Osteoblast (primary cell): ENCODE measurements around the gene RPGRIP1L. TPM values are rescaled to one million over a fixed set of nuclear protein-coding genes. Genes with fewer than 3 reads are reported as not detected.

Experiments
- DNase-seq: peaks from one replicate; pipeline ENCODE4 v3.0.0; 2011; ENCODE audit warnings: low spot score, mixed read lengths; ENCODE audit not compliant: insufficient read length; ENCODE audit errors: missing footprints
- H2AFZ ChIP-seq: 2 replicates; pipeline ENCODE4 v1.6.0; 2011; ENCODE audit warnings: mild to moderate bottlenecking, low read length
- H3K27ac ChIP-seq: 2 replicates; pipeline ENCODE4 v1.5.1; 2011; ENCODE audit warnings: mild to moderate bottlenecking, low read depth, low read length, moderate library complexity
- H3K27me3 ChIP-seq: 2 replicates; pipeline ENCODE4 v1.6.0; 2012; ENCODE audit warnings: mild to moderate bottlenecking, control low read depth, inconsistent platforms, low read length, moderate library complexity; ENCODE audit not compliant: insufficient read depth
- H3K36me3 ChIP-seq: 2 replicates; pipeline ENCODE4 v1.5.1; 2011; ENCODE audit warnings: mild to moderate bottlenecking, low read length, control low read depth, moderate library complexity; ENCODE audit not compliant: insufficient read depth
- H3K4me1 ChIP-seq: 2 replicates; pipeline ENCODE4 v1.5.1; 2011; ENCODE audit warnings: mild to moderate bottlenecking, low read length, control low read depth, moderate library complexity; ENCODE audit not compliant: insufficient read depth
- H3K4me2 ChIP-seq: 2 replicates; pipeline ENCODE4 v1.6.0; 2011; ENCODE audit warnings: mild to moderate bottlenecking, low read length; ENCODE audit not compliant: insufficient read depth
- H3K4me3 ChIP-seq: fragments of 200-600 bp; sonication (generic); 3 replicates; pipeline ENCODE4 v1.5.1; 2012; ENCODE audit warnings: mild to moderate bottlenecking, low read length, inconsistent platforms; ENCODE audit not compliant: insufficient read depth
- H3K79me2 ChIP-seq: 2 replicates; pipeline ENCODE4 v1.6.0; 2012; ENCODE audit warnings: mild to moderate bottlenecking, low read length, control low read depth, inconsistent platforms; ENCODE audit not compliant: insufficient read depth
- H3K9me3 ChIP-seq: 2 replicates; pipeline ENCODE4 v1.5.1; 2011; ENCODE audit warnings: low read depth, low read length, control low read depth
- H4K20me1 ChIP-seq: 2 replicates; pipeline ENCODE4 v1.6.0; 2012; ENCODE audit warnings: mild to moderate bottlenecking, low read length, control low read depth; ENCODE audit not compliant: insufficient read depth
- total RNA-seq: library from RNA; depleted of rRNA; stranded (reverse); fragments of >200 nt; gene quantifications from 2 replicates; pipeline ENCODE4 v1.2.3, GENCODE V29; 2012
- TF ChIP-seq, protein P1 (sequence below): IDR thresholded peaks from 2 replicates; pipeline ENCODE4 v1.5.1; 2011; ENCODE audit warnings: mild to moderate bottlenecking, low read depth, low read length, moderate library complexity; ENCODE audit errors: extremely low read depth

RPGRIP1L gene
- total RNA-seq, 1 donor, result 14.1 TPM

GRCh38 chr16:53566552-53567245, 137.0 kb downstream of the RPGRIP1L start:
- no peak overlapping the region for H2AFZ ChIP-seq
- no peaks in the 10 kb centered on the region for H3K9me3 ChIP-seq
- H3K4me1 ChIP-seq, result no peaks in the 10 kb centered on the region
- H3K36me3 ChIP-seq, result no peaks in the 10 kb centered on the region
- no peaks in the 10 kb centered on the region for H4K20me1 ChIP-seq
- no peak overlapping the region for H3K4me3 ChIP-seq
- H3K27me3 ChIP-seq, result peaks cover 7% of the 10 kb centered on the region
- TF ChIP-seq, protein P1, sequence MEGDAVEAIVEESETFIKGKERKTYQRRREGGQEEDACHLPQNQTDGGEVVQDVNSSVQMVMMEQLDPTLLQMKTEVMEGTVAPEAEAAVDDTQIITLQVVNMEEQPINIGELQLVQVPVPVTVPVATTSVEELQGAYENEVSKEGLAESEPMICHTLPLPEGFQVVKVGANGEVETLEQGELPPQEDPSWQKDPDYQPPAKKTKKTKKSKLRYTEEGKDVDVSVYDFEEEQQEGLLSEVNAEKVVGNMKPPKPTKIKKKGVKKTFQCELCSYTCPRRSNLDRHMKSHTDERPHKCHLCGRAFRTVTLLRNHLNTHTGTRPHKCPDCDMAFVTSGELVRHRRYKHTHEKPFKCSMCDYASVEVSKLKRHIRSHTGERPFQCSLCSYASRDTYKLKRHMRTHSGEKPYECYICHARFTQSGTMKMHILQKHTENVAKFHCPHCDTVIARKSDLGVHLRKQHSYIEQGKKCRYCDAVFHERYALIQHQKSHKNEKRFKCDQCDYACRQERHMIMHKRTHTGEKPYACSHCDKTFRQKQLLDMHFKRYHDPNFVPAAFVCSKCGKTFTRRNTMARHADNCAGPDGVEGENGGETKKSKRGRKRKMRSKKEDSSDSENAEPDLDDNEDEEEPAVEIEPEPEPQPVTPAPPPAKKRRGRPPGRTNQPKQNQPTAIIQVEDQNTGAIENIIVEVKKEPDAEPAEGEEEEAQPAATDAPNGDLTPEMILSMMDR, result no peak
- DNase-seq, result no peak
- H3K27ac ChIP-seq, result no peak overlapping the region
- no peak overlapping the region for H3K4me2 ChIP-seq
- H3K79me2 ChIP-seq, result no peaks in the 10 kb centered on the region

DNA sequence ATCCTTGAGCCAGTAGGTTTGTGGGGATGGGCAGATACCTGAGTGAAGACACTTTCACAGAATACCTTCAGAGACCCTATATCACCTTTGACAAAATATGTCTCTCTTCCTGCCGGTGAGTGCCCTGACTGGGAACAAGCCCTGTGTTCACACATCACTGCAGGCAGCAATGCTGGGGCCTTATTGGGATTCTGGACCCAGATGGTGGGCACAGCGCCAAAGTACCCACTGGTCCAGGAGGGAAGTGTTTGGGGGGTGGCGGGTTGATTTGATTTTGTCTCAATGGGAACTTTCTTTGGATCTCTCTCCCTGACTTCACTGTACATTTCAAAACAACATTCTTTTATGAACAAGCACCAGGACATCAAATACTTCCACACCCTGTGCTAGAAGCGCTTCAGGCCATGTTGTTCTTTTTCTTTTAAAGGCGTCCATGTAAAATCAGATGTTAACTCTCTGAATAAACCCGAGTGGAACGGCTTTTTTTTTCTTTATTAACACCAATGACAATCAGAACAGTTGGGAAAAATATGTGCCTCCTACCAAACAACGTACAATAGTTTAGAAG, 138.3 kb downstream of the RPGRIP1L start:
- no peaks in the 10 kb centered on the region for H3K79me2 ChIP-seq
- no peak overlapping the region for H3K27ac ChIP-seq
- H3K36me3 ChIP-seq, result no peaks in the 10 kb centered on the region
- H3K9me3 ChIP-seq, result no peaks in the 10 kb centered on the region
- TF ChIP-seq, protein P1, result no peak
- peaks cover 7% of the 10 kb centered on the region for H3K27me3 ChIP-seq
- no peak overlapping the region for H3K4me2 ChIP-seq
- H4K20me1 ChIP-seq, result no peaks in the 10 kb centered on the region
- H3K4me1 ChIP-seq, result no peaks in the 10 kb centered on the region
- no peak overlapping the region for H3K4me3 ChIP-seq
- no peak for DNase-seq
- no peak overlapping the region for H2AFZ ChIP-seq

GRCh38 chr16:53563426-53563825, 140.2 kb downstream of the RPGRIP1L start:
- TF ChIP-seq, protein P1, result no peak
- no peak overlapping the region for H3K4me3 ChIP-seq
- no peaks in the 10 kb centered on the region for H3K79me2 ChIP-seq
- H3K4me1 ChIP-seq, result no peaks in the 10 kb centered on the region
- H3K36me3 ChIP-seq, result no peaks in the 10 kb centered on the region
- no peaks in the 10 kb centered on the region for H3K9me3 ChIP-seq
- H3K27me3 ChIP-seq, result peaks cover 3% of the 10 kb centered on the region
- no peak overlapping the region for H2AFZ ChIP-seq
- DNase-seq, result no peak
- no peaks in the 10 kb centered on the region for H4K20me1 ChIP-seq
- H3K4me2 ChIP-seq, result no peak overlapping the region
- no peak overlapping the region for H3K27ac ChIP-seq

GRCh38 chr16:53561101-53561888, 142.4 kb downstream of the RPGRIP1L start:
- Histone ChIP-seq H3K4me3 (no peak overlapping the region), H3K27ac (no peak overlapping the region), H3K4me2 (no peak overlapping the region), H3K36me3 (no peaks in the 10 kb centered on the region), H3K79me2 (no peaks in the 10 kb centered on the region), H4K20me1 (no peaks in the 10 kb centered on the region), H2AFZ (no peak overlapping the region), H3K27me3 (no peaks in the 10 kb centered on the region), H3K4me1 (no peaks in the 10 kb centered on the region), H3K9me3 (no peaks in the 10 kb centered on the region)
- TF ChIP-seq, protein P1, result no peak
- DNase-seq, result no peak
